ENCODE data around the gene HLCS. TPM values are rescaled to one million over a fixed set of nuclear protein-coding genes. Genes with fewer than 3 reads are reported as not detected.

The HLCS gene
- total and polyA plus RNA-seq, 2 experiments from 2014 or later: 10.6 to 30.4 TPM

DNA sequence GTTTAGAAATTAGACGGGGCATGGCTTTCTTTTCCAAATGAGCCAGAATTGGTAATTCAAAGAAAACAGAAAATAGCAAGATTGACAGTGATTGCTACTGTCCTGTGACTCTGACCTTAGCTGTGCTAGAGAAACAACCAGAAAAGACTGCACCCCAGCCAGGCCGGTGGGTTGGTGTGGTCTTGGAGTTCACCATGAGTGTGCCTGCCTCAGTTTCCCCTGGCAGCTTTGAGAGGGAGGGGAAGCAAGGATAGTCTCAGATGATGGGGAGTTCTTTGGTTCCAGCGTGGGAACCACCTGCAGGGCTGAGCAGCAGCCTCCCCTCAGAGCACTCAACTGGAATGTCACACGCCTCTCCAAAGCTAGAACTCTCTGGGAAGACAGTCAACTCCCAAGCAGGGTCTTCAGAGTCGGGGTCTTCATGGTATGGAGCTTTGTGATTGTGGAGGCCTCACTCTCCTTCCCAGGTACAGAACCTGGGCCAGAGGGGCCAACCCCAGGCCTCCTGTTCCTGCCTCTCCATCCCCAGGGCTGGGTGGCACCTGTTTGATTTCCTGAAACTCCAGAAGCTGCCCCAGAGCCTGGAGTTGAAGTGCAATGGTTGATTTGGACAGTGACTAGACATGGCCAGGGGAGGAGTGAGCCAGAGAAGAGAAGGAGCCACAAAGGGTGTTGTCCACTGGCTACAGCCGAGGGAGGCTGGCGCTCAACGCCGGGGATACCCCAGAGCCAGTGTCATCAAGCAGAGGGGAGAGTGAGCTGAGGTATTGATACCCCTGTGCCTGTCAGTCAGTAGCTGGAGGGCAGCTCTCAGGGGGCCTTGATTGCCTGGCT, 231.9 kb downstream of the HLCS start:
- H3K79me2 ChIP-seq: no peaks in the 10 kb centered on the region
- no peak overlapping the region for H3K4me3 ChIP-seq
- H3K9me3 ChIP-seq (ENCODE audit: low read depth): no peaks in the 10 kb centered on the region
- no peaks in the 10 kb centered on the region for H3K4me1 ChIP-seq (ENCODE audit: insufficient read depth)
- no peak for DNase-seq (ENCODE audit: low spot score)
- WGBS (ENCODE audit: low lambda C conversion rate, missing lambda C conversion rate): 95% methylated on average over 9 of the region's 9 CpGs
- no peaks in the 10 kb centered on the region for H3K9me2 ChIP-seq (replicated peaks; ENCODE audit: insufficient read depth)
- H3K27ac ChIP-seq: no peak overlapping the region
- H2AFZ ChIP-seq: no peak overlapping the region
- H3K27me3 ChIP-seq: no peaks in the 10 kb centered on the region
- H3K4me2 ChIP-seq: no peak overlapping the region
- TF ChIP-seq, protein P1, sequence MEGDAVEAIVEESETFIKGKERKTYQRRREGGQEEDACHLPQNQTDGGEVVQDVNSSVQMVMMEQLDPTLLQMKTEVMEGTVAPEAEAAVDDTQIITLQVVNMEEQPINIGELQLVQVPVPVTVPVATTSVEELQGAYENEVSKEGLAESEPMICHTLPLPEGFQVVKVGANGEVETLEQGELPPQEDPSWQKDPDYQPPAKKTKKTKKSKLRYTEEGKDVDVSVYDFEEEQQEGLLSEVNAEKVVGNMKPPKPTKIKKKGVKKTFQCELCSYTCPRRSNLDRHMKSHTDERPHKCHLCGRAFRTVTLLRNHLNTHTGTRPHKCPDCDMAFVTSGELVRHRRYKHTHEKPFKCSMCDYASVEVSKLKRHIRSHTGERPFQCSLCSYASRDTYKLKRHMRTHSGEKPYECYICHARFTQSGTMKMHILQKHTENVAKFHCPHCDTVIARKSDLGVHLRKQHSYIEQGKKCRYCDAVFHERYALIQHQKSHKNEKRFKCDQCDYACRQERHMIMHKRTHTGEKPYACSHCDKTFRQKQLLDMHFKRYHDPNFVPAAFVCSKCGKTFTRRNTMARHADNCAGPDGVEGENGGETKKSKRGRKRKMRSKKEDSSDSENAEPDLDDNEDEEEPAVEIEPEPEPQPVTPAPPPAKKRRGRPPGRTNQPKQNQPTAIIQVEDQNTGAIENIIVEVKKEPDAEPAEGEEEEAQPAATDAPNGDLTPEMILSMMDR (IDR thresholded peaks at IDR 0.05; ENCODE audit: poor library complexity): no peak
- TF ChIP-seq EZH2 (IDR thresholded peaks at IDR 0.05; ENCODE audit: borderline replicate concordance) (no peak), EZH2phosphoT487 (IDR thresholded peaks at IDR 0.05; ENCODE audit: low read depth, severe bottlenecking, unreplicated experiment) (no peak)
- H3K36me3 ChIP-seq (replicated peaks; ENCODE audit: insufficient read depth, low read depth): no peaks in the 10 kb centered on the region
- H4K20me1 ChIP-seq (ENCODE audit: insufficient read depth, poor library complexity, severe bottlenecking): no peaks in the 10 kb centered on the region

DNA sequence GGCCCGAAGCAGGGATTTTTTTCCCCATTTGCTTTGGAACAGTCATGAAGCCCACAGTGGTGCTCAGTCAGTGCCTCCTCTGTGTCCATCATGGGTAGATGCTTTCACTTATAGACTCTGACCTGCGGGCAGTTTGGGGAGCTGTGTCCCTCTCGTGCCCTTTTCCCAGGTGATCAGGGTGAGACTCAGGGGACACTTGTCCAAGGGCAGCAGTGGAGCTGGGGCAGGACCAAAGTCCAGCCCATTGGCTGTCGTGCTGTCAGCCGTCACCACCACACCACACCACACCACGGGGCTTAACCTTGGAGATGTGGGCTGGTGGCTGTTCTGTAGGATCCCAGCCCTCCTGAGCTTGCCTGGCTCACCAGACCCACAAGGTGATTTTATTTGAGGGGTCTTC, 232.6 kb downstream of the HLCS start:
- Histone ChIP-seq H3K4me1 (ENCODE audit: insufficient read depth) (no peaks in the 10 kb centered on the region), H2AFZ (no peak overlapping the region), H3K79me2 (no peaks in the 10 kb centered on the region), H3K4me3 (no peak overlapping the region), H3K4me2 (no peak overlapping the region), H3K27ac (no peak overlapping the region), H3K36me3 (replicated peaks; ENCODE audit: insufficient read depth, low read depth) (no peaks in the 10 kb centered on the region), H3K27me3 (no peaks in the 10 kb centered on the region), H4K20me1 (ENCODE audit: insufficient read depth, poor library complexity, severe bottlenecking) (no peaks in the 10 kb centered on the region), H3K9me3 (ENCODE audit: low read depth) (no peaks in the 10 kb centered on the region), H3K9me2 (replicated peaks; ENCODE audit: insufficient read depth) (no peaks in the 10 kb centered on the region)
- no peak for DNase-seq (ENCODE audit: low spot score)
- WGBS (ENCODE audit: low lambda C conversion rate, missing lambda C conversion rate): 82% methylated on average over 6 of the region's 6 CpGs
- no peak for TF ChIP-seq EZH2phosphoT487 (IDR thresholded peaks at IDR 0.05; ENCODE audit: low read depth, severe bottlenecking, unreplicated experiment)
- TF ChIP-seq EZH2 (IDR thresholded peaks at IDR 0.05; ENCODE audit: borderline replicate concordance): no peak
- TF ChIP-seq, protein P1 (IDR thresholded peaks at IDR 0.05; ENCODE audit: poor library complexity): no peak

DNA sequence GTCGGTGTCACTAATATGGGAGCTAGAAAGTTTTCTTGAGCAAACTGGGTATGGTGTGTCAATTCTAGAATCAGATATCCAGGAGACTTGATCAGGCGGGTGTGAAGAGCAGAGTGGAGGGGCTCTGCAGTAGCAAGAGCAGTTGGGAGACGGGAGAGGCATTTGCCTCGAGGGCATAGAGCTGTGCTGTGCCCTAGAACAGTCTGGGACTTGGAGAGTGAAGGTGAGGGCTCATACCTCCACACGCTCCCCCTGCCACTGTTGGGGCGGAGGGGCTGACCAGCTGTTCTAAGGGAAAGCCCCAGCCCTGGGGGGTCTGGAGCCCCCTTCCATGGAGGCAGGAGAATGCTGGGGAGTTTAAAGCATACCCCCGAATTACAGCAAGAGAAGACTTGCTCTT, 233.7 kb downstream of the HLCS start:
- Histone ChIP-seq H3K27ac (no peak overlapping the region), H2AFZ (no peak overlapping the region), H4K20me1 (ENCODE audit: insufficient read depth, poor library complexity, severe bottlenecking) (no peaks in the 10 kb centered on the region), H3K9me2 (replicated peaks; ENCODE audit: insufficient read depth) (no peaks in the 10 kb centered on the region), H3K9me3 (ENCODE audit: low read depth) (no peaks in the 10 kb centered on the region), H3K27me3 (no peaks in the 10 kb centered on the region), H3K4me1 (ENCODE audit: insufficient read depth) (no peaks in the 10 kb centered on the region), H3K4me3 (no peak overlapping the region), H3K79me2 (no peaks in the 10 kb centered on the region), H3K4me2 (no peak overlapping the region), H3K36me3 (replicated peaks; ENCODE audit: insufficient read depth, low read depth) (no peaks in the 10 kb centered on the region)
- DNase-seq (ENCODE audit: low spot score): no peak
- WGBS (ENCODE audit: low lambda C conversion rate, missing lambda C conversion rate): 84% methylated on average over 7 of the region's 7 CpGs
- TF ChIP-seq EZH2phosphoT487 (IDR thresholded peaks at IDR 0.05; ENCODE audit: low read depth, severe bottlenecking, unreplicated experiment): no peak
- TF ChIP-seq, protein P1 (IDR thresholded peaks at IDR 0.05; ENCODE audit: poor library complexity): no peak
- TF ChIP-seq EZH2 (IDR thresholded peaks at IDR 0.05; ENCODE audit: borderline replicate concordance): no peak
